ENCODE measurements around the gene NPFFR1. TPM values are rescaled to one million over a fixed set of nuclear protein-coding genes. Genes with fewer than 3 reads are reported as not detected.

The NPFFR1 gene
- total RNA-seq, 2 donors from 2014 or later, result 0.02 TPM; not detected in 1

- Histone ChIP-seq H3K36me3 (ENCODE audit: control insufficient read depth, insufficient read depth, low read length) (no peaks in the 10 kb centered on the region), H3K9me3 (ENCODE audit: control insufficient read depth, low read length) (no peaks in the 10 kb centered on the region), H3K9ac (ENCODE audit: extremely low read depth, low read length, poor library complexity, severe bottlenecking) (no peak overlapping the region), H3K4me3 (ENCODE audit: low read length) (no peak overlapping the region), H3K27ac (ENCODE audit: low read depth, low read length) (no peak overlapping the region), H3K27me3 (ENCODE audit: control insufficient read depth, insufficient read depth, low read length, poor library complexity, severe bottlenecking) (no peaks in the 10 kb centered on the region), H3K4me1 (ENCODE audit: control insufficient read depth, insufficient read depth, low read length) (no peaks in the 10 kb centered on the region)
- Mint-ChIP-seq H3K4me3 (no peak overlapping the region), H3K9me3 (no peaks in the 10 kb centered on the region), H3K36me3 (ENCODE audit: low read depth) (no peaks in the 10 kb centered on the region), H3K27ac (no peak overlapping the region), H3K4me1 (peaks cover 6% of the 10 kb centered on the region), H3K27me3 (ENCODE audit: insufficient read depth) (peaks cover 6% of the 10 kb centered on the region)
- DNase-seq, result no peak
- whole genome bisulfite sequencing, 2 experiments (ENCODE audit: insufficient coverage in 1 of 2, insufficient read length in 1 of 2), result 96 to 100% methylated on average over 1 to 7 of the region's 7 CpGs
- TF ChIP-seq CTCF (conservative IDR thresholded peaks at IDR 0.05), result no peak
These were observed 12.1 kb upstream of the NPFFR1 start for GRCh38 chr10:70295926-70296325.

GRCh38 chr10:70295321-70295720 lies 11.5 kb upstream of the NPFFR1 start:
- WGBS, 2 experiments (ENCODE audit: insufficient coverage in 1 of 2, insufficient read length in 1 of 2), result 93 to 94% methylated on average over 2 to 3 of the region's 3 CpGs

DNA sequence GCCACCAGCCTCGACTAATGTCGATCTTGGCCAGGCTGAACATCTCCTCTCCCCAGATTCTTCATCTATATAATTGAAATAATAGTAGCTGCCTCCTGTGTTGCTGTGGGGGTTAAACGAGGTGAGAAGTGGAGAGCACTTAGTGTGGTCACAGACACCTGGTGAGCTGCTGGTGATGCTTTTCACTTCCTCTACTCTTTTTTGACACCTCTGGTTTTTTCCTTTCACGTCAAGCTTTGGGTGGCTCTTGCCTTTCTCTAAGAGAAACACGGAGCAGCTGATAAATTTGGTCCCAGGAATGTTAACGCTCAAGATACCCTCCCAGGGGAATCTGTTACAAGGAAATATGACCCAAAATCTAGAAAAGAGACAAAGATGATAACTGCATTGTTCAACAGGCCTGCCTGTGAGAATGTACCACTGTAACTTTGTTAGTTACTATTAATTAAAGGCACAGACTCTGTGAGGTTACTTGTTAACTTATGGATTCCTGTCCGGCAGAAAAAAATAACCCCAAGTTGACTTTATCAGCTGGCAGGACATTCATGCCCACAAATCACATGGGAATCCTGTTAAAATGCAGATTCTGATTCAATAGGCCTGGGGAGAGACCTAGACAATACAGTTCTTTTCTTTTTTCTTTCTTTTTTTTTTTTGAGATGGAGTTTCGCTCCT lies 9.5 kb upstream of the NPFFR1 start:
- no peak overlapping the region for H3K27ac ChIP-seq (ENCODE audit: low read depth, low read length)

More at GRCh38 chr10:70295321-70295720, 11.5 kb upstream of the NPFFR1 start:
- Histone ChIP-seq H3K4me3 (ENCODE audit: low read length) (no peak overlapping the region), H3K9me3 (ENCODE audit: control insufficient read depth, low read length) (no peaks in the 10 kb centered on the region), H3K9ac (ENCODE audit: extremely low read depth, low read length, poor library complexity, severe bottlenecking) (no peak overlapping the region), H3K36me3 (ENCODE audit: control insufficient read depth, insufficient read depth, low read length) (no peaks in the 10 kb centered on the region), H3K27ac (ENCODE audit: low read depth, low read length) (no peak overlapping the region), H3K4me1 (ENCODE audit: control insufficient read depth, insufficient read depth, low read length) (no peaks in the 10 kb centered on the region), H3K27me3 (ENCODE audit: control insufficient read depth, insufficient read depth, low read length, poor library complexity, severe bottlenecking) (no peaks in the 10 kb centered on the region)
- Mint-ChIP-seq H3K4me3 (no peak overlapping the region), H3K4me1 (peaks cover 6% of the 10 kb centered on the region), H3K27me3 (ENCODE audit: insufficient read depth) (peaks cover 6% of the 10 kb centered on the region), H3K36me3 (ENCODE audit: low read depth) (no peaks in the 10 kb centered on the region), H3K27ac (no peak overlapping the region), H3K9me3 (no peaks in the 10 kb centered on the region)
- no peak for TF ChIP-seq CTCF (conservative IDR thresholded peaks at IDR 0.05)
- no peak for DNase-seq

More for the DNA sequence above, 9.5 kb upstream of the NPFFR1 start:
- Mint-ChIP-seq H3K4me3 (no peak overlapping the region), H3K4me1 (peaks cover 6% of the 10 kb centered on the region), H3K27ac (no peak overlapping the region), H3K36me3 (ENCODE audit: low read depth) (no peaks in the 10 kb centered on the region), H3K9me3 (no peaks in the 10 kb centered on the region), H3K27me3 (ENCODE audit: insufficient read depth) (peaks cover 11% of the 10 kb centered on the region)
- H3K4me3 ChIP-seq (ENCODE audit: low read length), result no peak overlapping the region
- TF ChIP-seq CTCF (conservative IDR thresholded peaks at IDR 0.05), result no peak
- no peaks in the 10 kb centered on the region for H3K36me3 ChIP-seq (ENCODE audit: control insufficient read depth, insufficient read depth, low read length)
- peak; percentile 73 for DNase-seq
- H3K9ac ChIP-seq (ENCODE audit: extremely low read depth, low read length, poor library complexity, severe bottlenecking), result no peak overlapping the region
- H3K9me3 ChIP-seq (ENCODE audit: control insufficient read depth, low read length), result no peaks in the 10 kb centered on the region
- H3K27me3 ChIP-seq (ENCODE audit: control insufficient read depth, insufficient read depth, low read length, poor library complexity, severe bottlenecking), result no peaks in the 10 kb centered on the region
- H3K4me1 ChIP-seq (ENCODE audit: control insufficient read depth, insufficient read depth, low read length), result no peaks in the 10 kb centered on the region
- WGBS, 2 experiments (ENCODE audit: insufficient coverage in 1 of 2, insufficient read length in 1 of 2), result 74 to 75% methylated on average over 6 to 7 of the region's 8 CpGs
